Prostate gland (tissue), 2 donors: ENCODE measurements around the gene SIGLEC9. TPM values are rescaled to one million over a fixed set of nuclear protein-coding genes. Genes with fewer than 3 reads are reported as not detected.

Experiments
- DNase-seq: peaks from one replicate; pipeline ENCODE4 v3.0.0-alpha.2; 2019; ENCODE audit warnings: low spot score
- H3K27ac ChIP-seq, 2 donors: fragments of 200-600 bp; sonication (generic); 2 replicates each; pipeline ENCODE4 v1.5.1; 2017 to 2019
- H3K27me3 ChIP-seq: fragments of 200-600 bp; sonication (generic); replicated peaks from 2 replicates; pipeline ENCODE4 v1.5.1; 2019; ENCODE audit not compliant: insufficient read depth
- H3K36me3 ChIP-seq, 2 donors: fragments of 200-600 bp; sonication (generic); 1 replicate in 1 of 2; 2 replicates in 1 of 2; pipeline versions ENCODE4 v1.5.1 to v1.8.1; 2017 to 2019
- H3K4me1 ChIP-seq: fragments of 200-600 bp; sonication (generic); replicated peaks from 2 replicates; pipeline ENCODE4 v1.5.1; 2019
- H3K4me3 ChIP-seq, 2 donors: fragments of 200-600 bp; sonication (generic); 2 replicates each; pipeline ENCODE4 v1.5.1; 2017 to 2019
- H3K9me3 ChIP-seq: fragments of 200-600 bp; sonication (generic); 2 replicates; pipeline ENCODE4 v1.5.1; 2017
- POLR2A ChIP-seq: fragments of 450-650 bp; IDR thresholded peaks from one replicate; pipeline ENCODE4 v1.6.1; 2016; ENCODE audit warnings: antibody characterized with exemption, mild to moderate bottlenecking
- POLR2AphosphoS5 ChIP-seq: sonication (generic); formaldehyde crosslinking; IDR thresholded peaks from one replicate; pipeline ENCODE4 v1.6.1; 2017; ENCODE audit warnings: antibody characterized with exemption
- WGBS: methylation state at CpG from one replicate; pipeline ENCODE4 v1.1.5; 2018; 5-methylcytosine and 5-hydroxymethylcytosine counted together
- intact Hi-C: fragments of 100-400 bp; cut with DNase I; formaldehyde crosslinking; loops from one replicate; pipeline ENCODE4 v1.14.2; 2022
- total RNA-seq, 2 donors: library from RNA; depleted of rRNA; stranded (reverse); fragments of >200 nt; gene quantifications; one replicate each; pipeline ENCODE4 v1.1.0, GENCODE V29; 2016
- TF ChIP-seq, protein P1 (sequence below), 4 experiments: fragments of 200-600 bp in 2 of 4; fragments of 450-650 bp in 2 of 4; sonication (generic) in 2 of 4; IDR thresholded peaks; 1 replicate in 3 of 4; 2 replicates in 1 of 4; pipeline ENCODE4 v1.5.1; 2016 to 2019; ENCODE audit warnings: antibody characterized with exemption in 4 of 4, mild to moderate bottlenecking in 2 of 4, moderate library complexity in 2 of 4

Gene SIGLEC9
- total RNA-seq, 2 donors from 2014 or later: 0.77 to 8.2 TPM

GRCh38 chr19:51091126-51091525, 33.6 kb upstream of the SIGLEC9 start:
- no peak for DNase-seq
- Histone ChIP-seq H3K27ac (no peak overlapping the region), H3K4me3 (no peak overlapping the region), H3K36me3 (no peaks in the 10 kb centered on the region), H3K9me3 (no peaks in the 10 kb centered on the region), H3K27me3 (no peaks in the 10 kb centered on the region), H3K4me1 (peaks cover 7% of the 10 kb centered on the region)
- TF ChIP-seq, protein P1, sequence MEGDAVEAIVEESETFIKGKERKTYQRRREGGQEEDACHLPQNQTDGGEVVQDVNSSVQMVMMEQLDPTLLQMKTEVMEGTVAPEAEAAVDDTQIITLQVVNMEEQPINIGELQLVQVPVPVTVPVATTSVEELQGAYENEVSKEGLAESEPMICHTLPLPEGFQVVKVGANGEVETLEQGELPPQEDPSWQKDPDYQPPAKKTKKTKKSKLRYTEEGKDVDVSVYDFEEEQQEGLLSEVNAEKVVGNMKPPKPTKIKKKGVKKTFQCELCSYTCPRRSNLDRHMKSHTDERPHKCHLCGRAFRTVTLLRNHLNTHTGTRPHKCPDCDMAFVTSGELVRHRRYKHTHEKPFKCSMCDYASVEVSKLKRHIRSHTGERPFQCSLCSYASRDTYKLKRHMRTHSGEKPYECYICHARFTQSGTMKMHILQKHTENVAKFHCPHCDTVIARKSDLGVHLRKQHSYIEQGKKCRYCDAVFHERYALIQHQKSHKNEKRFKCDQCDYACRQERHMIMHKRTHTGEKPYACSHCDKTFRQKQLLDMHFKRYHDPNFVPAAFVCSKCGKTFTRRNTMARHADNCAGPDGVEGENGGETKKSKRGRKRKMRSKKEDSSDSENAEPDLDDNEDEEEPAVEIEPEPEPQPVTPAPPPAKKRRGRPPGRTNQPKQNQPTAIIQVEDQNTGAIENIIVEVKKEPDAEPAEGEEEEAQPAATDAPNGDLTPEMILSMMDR (IDR thresholded peaks at IDR 0.05): no peak
- TF ChIP-seq POLR2A (no peak), POLR2AphosphoS5 (no peak)
- WGBS: 81% methylated on average over 10 of the region's 10 CpGs
- intact Hi-C loops: no loop called here

- Histone ChIP-seq H3K36me3 (no peaks in the 10 kb centered on the region), H3K4me3 (no peak overlapping the region), H3K4me1 (peaks cover 7% of the 10 kb centered on the region), H3K27ac (peak overlapping the region; percentile 62 to 64), H3K9me3 (no peaks in the 10 kb centered on the region), H3K27me3 (no peaks in the 10 kb centered on the region)
- 29% methylated on average over 16 of the region's 16 CpGs for WGBS
- intact Hi-C loops: no loop called here
- TF ChIP-seq POLR2A (no peak), POLR2AphosphoS5 (peak; percentile 36)
- DNase-seq: no peak
These were observed 32.5 kb upstream of the SIGLEC9 start for GRCh38 chr19:51091895-51092873.

DNA sequence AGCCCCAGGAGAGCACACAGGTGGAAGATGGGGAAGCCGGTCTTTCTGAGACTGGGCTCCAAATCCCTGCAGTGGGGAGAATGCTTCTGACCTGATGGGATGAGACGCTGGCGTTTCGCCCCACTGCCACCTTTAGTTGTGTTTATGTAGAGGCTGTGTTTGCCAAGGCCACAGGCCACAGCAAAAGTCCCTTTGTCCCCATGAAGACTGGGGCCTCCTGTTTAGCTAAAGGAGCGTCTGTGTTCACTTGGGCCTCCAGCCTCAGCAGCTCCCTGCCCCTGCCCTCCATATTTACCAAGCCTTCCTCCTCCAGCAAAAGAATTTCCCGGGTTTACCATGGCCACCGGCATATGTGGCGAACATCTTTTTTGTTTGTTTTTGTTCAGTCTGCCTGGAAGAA, 31.6 kb upstream of the SIGLEC9 start:
- WGBS: 45% methylated on average over 8 of the region's 8 CpGs
- intact Hi-C loops: no loop called here

DNA sequence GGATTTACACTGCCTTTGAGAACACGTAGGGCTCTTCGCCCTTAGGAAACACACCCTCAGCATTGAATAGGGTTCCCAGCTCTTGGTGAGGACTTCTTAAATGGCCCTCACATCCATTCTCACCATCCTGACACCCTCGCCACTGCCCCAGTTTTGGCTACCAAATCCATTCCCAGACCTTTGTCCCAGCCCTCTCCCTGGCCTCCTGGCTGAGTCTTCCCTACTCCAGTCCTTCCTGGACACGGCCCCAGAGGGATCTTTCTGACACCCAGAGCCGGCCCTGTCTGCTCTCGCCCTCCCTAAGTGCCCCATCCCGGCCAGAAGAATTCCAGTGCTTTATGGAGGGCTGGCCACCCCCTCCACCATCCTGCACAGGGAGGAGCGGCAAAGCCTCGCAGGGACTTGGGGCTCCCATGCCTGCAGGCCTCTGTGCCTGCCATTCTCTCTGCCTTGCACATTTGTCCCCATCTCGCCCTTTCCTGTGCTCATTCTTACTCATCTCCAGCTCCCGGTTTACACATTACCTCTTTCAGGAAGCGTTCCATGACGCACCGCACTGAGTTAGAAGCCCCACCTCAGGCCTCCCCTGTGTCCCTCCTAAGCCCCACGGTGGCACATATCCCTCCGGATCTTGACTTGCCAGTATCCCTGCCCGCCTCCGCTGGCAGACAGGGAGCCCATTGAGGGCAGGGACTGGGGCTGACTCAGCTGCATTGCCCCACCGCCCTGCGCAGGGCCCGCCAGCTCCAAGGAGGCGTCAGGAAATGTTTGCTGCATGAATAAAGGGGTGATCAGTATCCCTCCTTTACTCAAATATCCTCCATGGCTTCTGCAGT, 31.0 kb upstream of the SIGLEC9 start:
- H3K4me1 ChIP-seq: peaks cover 7% of the 10 kb centered on the region
- no peaks in the 10 kb centered on the region for H3K36me3 ChIP-seq
- no peak for DNase-seq
- H3K27ac ChIP-seq: peak overlapping the region; percentile 62 to 64
- H3K4me3 ChIP-seq: no peak overlapping the region
- H3K27me3 ChIP-seq: no peaks in the 10 kb centered on the region
- WGBS: 65% methylated on average over 22 of the region's 22 CpGs
- TF ChIP-seq, protein P1 (IDR thresholded peaks at IDR 0.05): no peak
- intact Hi-C loops: no loop called here
- no peaks in the 10 kb centered on the region for H3K9me3 ChIP-seq

More for the DNA sequence above, 31.6 kb upstream of the SIGLEC9 start:
- no peak for DNase-seq
- H3K4me1 ChIP-seq: peaks cover 7% of the 10 kb centered on the region
- peak overlapping the region; percentile 62 to 64 for H3K27ac ChIP-seq
- H3K27me3 ChIP-seq: no peaks in the 10 kb centered on the region
- no peak overlapping the region for H3K4me3 ChIP-seq
- H3K36me3 ChIP-seq: no peaks in the 10 kb centered on the region
- no peaks in the 10 kb centered on the region for H3K9me3 ChIP-seq
- TF ChIP-seq POLR2AphosphoS5: no peak
- TF ChIP-seq, protein P1 (IDR thresholded peaks at IDR 0.05): no peak
- no peak for TF ChIP-seq POLR2A

GRCh38 chr19:51094696-51095279, 29.9 kb upstream of the SIGLEC9 start:
- H3K4me3 ChIP-seq: no peak overlapping the region
- no peak for TF ChIP-seq POLR2AphosphoS5
- TF ChIP-seq, protein P1 (IDR thresholded peaks at IDR 0.05): peak; percentile 63 to 85 (median 80)
- DNase-seq: no peak
- WGBS: 24% methylated on average over 15 of the region's 15 CpGs
- no peaks in the 10 kb centered on the region for H3K27me3 ChIP-seq
- H3K27ac ChIP-seq: no peak overlapping the region
- H3K36me3 ChIP-seq: no peaks in the 10 kb centered on the region
- no peaks in the 10 kb centered on the region for H3K9me3 ChIP-seq
- peaks cover 7% of the 10 kb centered on the region for H3K4me1 ChIP-seq
- intact Hi-C loops: no loop called here
